ENCODE measurements around the gene CDS1. TPM values are rescaled to one million over a fixed set of nuclear protein-coding genes. Genes with fewer than 3 reads are reported as not detected.
A peak's percentile ranks its signal among the peaks of the same experiment; 100 is the strongest.
"Not testable (repeated sequence)": the region's sequence is repeated elsewhere in the genome, so short reads cannot be mapped to it uniquely, and the experiment has no call there.

CDS1 gene
- total and polyA plus RNA-seq, 7 experiments from 2014 or later, result 0.39 to 0.95 (median 0.71) TPM; not detected in 1

GRCh38 chr4:84677093-84677492 lies 94.2 kb downstream of the CDS1 start:
- Mint-ChIP-seq H3K4me3 (no peak overlapping the region), H3K9me3 (no peaks in the 10 kb centered on the region), H3K27ac (no peak overlapping the region), H3K27me3 (peaks cover 0 to 4% (median 0%) of the 10 kb centered on the region in 5 donors), H3K4me1 (peaks cover 0 to 13% (median 0%) of the 10 kb centered on the region in 7 donors), H3K36me3 (no peaks in the 10 kb centered on the region)
- ATAC-seq, result no peak
- intact Hi-C loops (cut with micrococcal nuclease), result no loop called here
- Histone ChIP-seq H3K9me3 (ENCODE audit: control insufficient read depth in 2 of 3, low read length in 3 of 3) (no peaks in the 10 kb centered on the region), H3K27ac (ENCODE audit: low read depth, low read length) (no peak overlapping the region), H3K4me1 (ENCODE audit: control insufficient read depth in 2 of 2, insufficient read depth in 2 of 2, low read length in 2 of 2) (no peaks in the 10 kb centered on the region), H3K27me3 (ENCODE audit: control insufficient read depth in 2 of 2, insufficient read depth in 2 of 2, low read length in 2 of 2) (no peaks in the 10 kb centered on the region), H3K4me3 (ENCODE audit: low read length) (no peak overlapping the region), H3K36me3 (ENCODE audit: control insufficient read depth in 2 of 3, insufficient read depth in 3 of 3, low read length in 3 of 3) (no peaks in the 10 kb centered on the region)
- CTCF ChIA-PET, result no interaction called here
- no peak for DNase-seq
- POLR2A ChIA-PET, result interaction anchor here (0.6 kb wide), 1 partner anchor 245 kb away, joined by 5 read pairs; no protein-coding TSS in a partner anchor

GRCh38 chr4:84677995-84678394 lies 95.1 kb downstream of the CDS1 start:
- no peaks in the 10 kb centered on the region for H3K36me3 ChIP-seq (ENCODE audit: control insufficient read depth in 2 of 3, insufficient read depth in 3 of 3, low read length in 3 of 3)
- CTCF ChIA-PET, result no interaction called here
- Mint-ChIP-seq H3K9me3 (no peaks in the 10 kb centered on the region), H3K36me3 (no peaks in the 10 kb centered on the region), H3K27me3 (no peaks in the 10 kb centered on the region), H3K4me3 (no peak overlapping the region), H3K27ac (no peak overlapping the region), H3K4me1 (peaks cover 0 to 13% (median 0%) of the 10 kb centered on the region in 7 donors)
- H3K27me3 ChIP-seq (ENCODE audit: control insufficient read depth in 2 of 2, insufficient read depth in 2 of 2, low read length in 2 of 2), result no peaks in the 10 kb centered on the region
- H3K9me3 ChIP-seq (ENCODE audit: control insufficient read depth in 2 of 3, low read length in 3 of 3), result no peaks in the 10 kb centered on the region
- POLR2A ChIA-PET, result interaction anchor here (0.6 kb wide), 1 partner anchor 1150 kb away, joined by 3 read pairs; no protein-coding TSS in a partner anchor
- no peak for DNase-seq
- no peak overlapping the region for H3K4me3 ChIP-seq (ENCODE audit: low read length)
- no peaks in the 10 kb centered on the region for H3K4me1 ChIP-seq (ENCODE audit: control insufficient read depth in 2 of 2, insufficient read depth in 2 of 2, low read length in 2 of 2)
- no peak overlapping the region for H3K27ac ChIP-seq (ENCODE audit: low read depth, low read length)
- no peak for ATAC-seq
- intact Hi-C loops (cut with micrococcal nuclease), result no loop called here

- Mint-ChIP-seq H3K4me1 (peaks cover 0 to 18% (median 0%) of the 10 kb centered on the region in 7 donors), H3K27ac (no peak overlapping the region), H3K4me3 (no peak overlapping the region), H3K36me3 (no peaks in the 10 kb centered on the region), H3K9me3 (no peaks in the 10 kb centered on the region), H3K27me3 (peaks cover 0 to 4% (median 0%) of the 10 kb centered on the region in 5 donors)
- Histone ChIP-seq H3K4me3 (ENCODE audit: low read length) (no peak overlapping the region), H3K36me3 (ENCODE audit: control insufficient read depth in 2 of 3, insufficient read depth in 3 of 3, low read length in 3 of 3) (no peaks in the 10 kb centered on the region), H3K27ac (ENCODE audit: low read depth, low read length) (no peak overlapping the region), H3K27me3 (ENCODE audit: control insufficient read depth in 2 of 2, insufficient read depth in 2 of 2, low read length in 2 of 2) (no peaks in the 10 kb centered on the region), H3K4me1 (ENCODE audit: control insufficient read depth in 2 of 2, insufficient read depth in 2 of 2, low read length in 2 of 2) (no peaks in the 10 kb centered on the region), H3K9me3 (ENCODE audit: control insufficient read depth in 2 of 3, low read length in 3 of 3) (no peaks in the 10 kb centered on the region)
- no peak for DNase-seq
- POLR2A ChIA-PET, result no interaction called here
- CTCF ChIA-PET, result no interaction called here
- no peak for ATAC-seq
- intact Hi-C loops (cut with micrococcal nuclease), result no loop called here
These were observed 96.2 kb downstream of the CDS1 start for GRCh38 chr4:84678976-84679744.

GRCh38 chr4:84680956-84681355 lies 98.0 kb downstream of the CDS1 start:
- Mint-ChIP-seq H3K4me3 (peak overlapping the region in 1 of 10 donors; percentile 68), H3K9me3 (no peaks in the 10 kb centered on the region)
- ATAC-seq, result no peak

GRCh38 chr4:84681486-84682274 lies 98.8 kb downstream of the CDS1 start:
- Mint-ChIP-seq H3K27me3 (peaks cover 0 to 4% (median 0%) of the 10 kb centered on the region in 5 donors), H3K9me3 (no peaks in the 10 kb centered on the region), H3K4me3 (peak overlapping the region in 1 of 10 donors; percentile 68), H3K4me1 (peaks cover 0 to 29% (median 0%) of the 10 kb centered on the region in 7 donors), H3K36me3 (no peaks in the 10 kb centered on the region), H3K27ac (peak overlapping the region in 1 of 9 donors; percentile 43)
- POLR2A ChIA-PET, result no interaction called here
- ATAC-seq (peak; percentile 48), DNase-seq (no peak)
- no peaks in the 10 kb centered on the region for H3K36me3 ChIP-seq (ENCODE audit: control insufficient read depth in 2 of 3, insufficient read depth in 3 of 3, low read length in 3 of 3)
- H3K9me3 ChIP-seq (ENCODE audit: control insufficient read depth in 2 of 3, low read length in 3 of 3), result no peaks in the 10 kb centered on the region
- no peak overlapping the region for H3K27ac ChIP-seq (ENCODE audit: low read depth, low read length)
- no peaks in the 10 kb centered on the region for H3K4me1 ChIP-seq (ENCODE audit: control insufficient read depth in 2 of 2, insufficient read depth in 2 of 2, low read length in 2 of 2)
- H3K27me3 ChIP-seq (ENCODE audit: control insufficient read depth in 2 of 2, insufficient read depth in 2 of 2, low read length in 2 of 2), result no peaks in the 10 kb centered on the region
- intact Hi-C loops (cut with micrococcal nuclease), result no loop called here
- no peak overlapping the region for H3K4me3 ChIP-seq (ENCODE audit: low read length)
- CTCF ChIA-PET, result no interaction called here

More at GRCh38 chr4:84680956-84681355, 98.0 kb downstream of the CDS1 start:
- Mint-ChIP-seq H3K4me1 (peaks cover 0 to 29% (median 0%) of the 10 kb centered on the region in 7 donors), H3K36me3 (no peaks in the 10 kb centered on the region), H3K27me3 (peaks cover 0 to 4% (median 0%) of the 10 kb centered on the region in 5 donors), H3K27ac (no peak overlapping the region)
- no peak for DNase-seq
- no peaks in the 10 kb centered on the region for H3K36me3 ChIP-seq (ENCODE audit: control insufficient read depth in 2 of 3, insufficient read depth in 3 of 3, low read length in 3 of 3)
- no peaks in the 10 kb centered on the region for H3K4me1 ChIP-seq (ENCODE audit: control insufficient read depth in 2 of 2, insufficient read depth in 2 of 2, low read length in 2 of 2)
- H3K4me3 ChIP-seq (ENCODE audit: low read length), result no peak overlapping the region
- ChIA-PET CTCF (no interaction called here), POLR2A (no interaction called here)
- intact Hi-C loops (cut with micrococcal nuclease), result no loop called here
- H3K27me3 ChIP-seq (ENCODE audit: control insufficient read depth in 2 of 2, insufficient read depth in 2 of 2, low read length in 2 of 2), result no peaks in the 10 kb centered on the region
- H3K27ac ChIP-seq (ENCODE audit: low read depth, low read length), result no peak overlapping the region
- H3K9me3 ChIP-seq (ENCODE audit: control insufficient read depth in 2 of 3, low read length in 3 of 3), result no peaks in the 10 kb centered on the region

GRCh38 chr4:84682661-84683060 lies 99.7 kb downstream of the CDS1 start:
- H3K27ac Mint-ChIP-seq; H3K27me3 Mint-ChIP-seq; CTCF ChIA-PET; H3K36me3 Mint-ChIP-seq; H3K36me3 ChIP-seq (ENCODE audit: control insufficient read depth in 2 of 3, insufficient read depth in 3 of 3, low read length in 3 of 3); POLR2A ChIA-PET; intact Hi-C loops (cut with micrococcal nuclease); H3K9me3 Mint-ChIP-seq; H3K27me3 ChIP-seq (ENCODE audit: control insufficient read depth in 2 of 2, insufficient read depth in 2 of 2, low read length in 2 of 2); H3K27ac ChIP-seq (ENCODE audit: low read depth, low read length); H3K9me3 ChIP-seq (ENCODE audit: control insufficient read depth in 2 of 3, low read length in 3 of 3); H3K4me3 ChIP-seq (ENCODE audit: low read length); H3K4me1 ChIP-seq (ENCODE audit: control insufficient read depth in 2 of 2, insufficient read depth in 2 of 2, low read length in 2 of 2); H3K4me3 Mint-ChIP-seq; ATAC-seq; DNase-seq: not testable (repeated sequence)
- H3K4me1 Mint-ChIP-seq, result peaks cover 0 to 29% (median 0%) of the 10 kb centered on the region in 7 donors
